ENCODE data around the gene STX7.

DNA sequence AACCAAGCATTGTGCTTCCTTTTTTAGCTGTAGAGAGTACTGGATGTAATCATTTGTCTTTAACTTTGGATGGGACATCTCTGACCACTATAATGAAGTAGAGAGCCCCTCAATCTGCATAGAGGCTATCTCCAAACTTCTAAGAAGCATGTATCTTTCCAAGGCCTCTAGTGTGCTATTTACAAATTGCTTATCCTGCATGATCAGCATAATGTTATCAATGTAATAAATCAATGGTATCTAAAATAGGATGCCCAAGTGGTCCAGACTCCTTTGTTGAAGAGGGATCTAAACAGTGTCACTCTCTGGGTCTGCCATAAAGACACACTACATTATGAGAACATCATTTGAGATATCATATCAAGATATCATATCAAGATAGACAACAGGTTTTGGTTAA is 31.9 kb upstream of the STX7 start:
- TF ChIP-seq CTCF (conservative IDR thresholded peaks at IDR 0.05; ENCODE audit: low read length) (no peak), EZH2phosphoT487 (IDR thresholded peaks at IDR 0.05; ENCODE audit: borderline replicate concordance, low read depth, low read length) (no peak)

All from OCI-LY7 (cell line).